Sciatic nerve (tissue), 2 donors: ENCODE results near the gene BBC3. TPM values are rescaled to one million over a fixed set of nuclear protein-coding genes. Genes with fewer than 3 reads are reported as not detected.

Experiments used
- ATAC-seq: fragments of 200-7000 bp; cut with Tn5 transposase; one replicate; pipeline ENCODE4 v1.9.1; 2020; ENCODE audit warnings: mild to moderate bottlenecking, moderate library complexity
- DNase-seq: peaks from one replicate; pipeline ENCODE4 v3.0.0-alpha.2; 2020; ENCODE audit warnings: low spot score
- intact Hi-C: fragments of 100-400 bp; cut with DNase I; formaldehyde crosslinking; loops from one replicate; pipeline ENCODE4 v1.14.2; 2022
- total RNA-seq: library from RNA; stranded (reverse); fragmentation: NEBNext Ultra II Directional; extraction: Animal tissue kit (Norgen Biotek cat#: 25700); gene quantifications from one replicate; pipeline ENCODE4 v1.2.1, GENCODE V29; 2021
- donor health status: DM: no; HTN: no; CAD: no.
- donor health status: DM: no; HTN: no; CAD: no.

Gene BBC3
- total RNA-seq, 1 donor from 2014 or later: 5.4 TPM

DNA sequence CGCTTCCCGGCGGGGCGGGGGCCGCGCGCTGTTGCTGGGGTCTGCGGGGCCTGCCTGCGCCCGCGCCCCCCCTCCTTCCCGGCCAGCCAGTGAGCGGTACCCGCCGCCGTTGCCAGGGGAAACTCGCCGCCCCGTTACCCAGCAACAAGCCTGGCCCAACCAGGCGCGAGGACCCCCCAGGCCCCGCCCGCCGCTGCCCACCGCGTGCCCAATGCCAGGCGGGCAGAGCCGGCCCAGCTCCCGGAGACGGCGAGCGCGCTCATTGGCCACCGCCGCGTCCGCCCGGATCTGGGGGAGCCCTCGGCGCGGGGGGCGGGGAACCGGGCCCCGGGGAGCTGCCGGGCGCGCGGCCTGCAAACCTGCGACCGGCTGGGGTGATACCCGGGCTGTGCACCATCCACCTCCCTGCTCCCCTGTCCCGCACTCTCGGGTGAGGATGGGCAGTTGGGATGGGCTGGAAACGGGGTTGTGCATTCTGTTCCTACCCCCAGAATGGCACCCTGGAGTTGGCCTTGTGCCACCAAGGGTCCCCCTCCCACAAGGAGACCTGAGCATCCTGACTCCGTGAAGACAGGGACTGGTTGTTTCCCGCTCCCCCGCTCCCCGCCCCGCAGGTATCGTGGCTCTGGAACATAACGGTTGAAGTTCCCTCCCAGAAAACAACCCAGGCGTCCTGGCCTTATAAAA, 8.8 kb upstream of the BBC3 start:
- DNase-seq: no peak
- intact Hi-C loops: loop anchor here (5.0 kb wide), 1 partner anchor 32 kb away; no protein-coding TSS in a partner anchor
- ATAC-seq: no peak

DNA sequence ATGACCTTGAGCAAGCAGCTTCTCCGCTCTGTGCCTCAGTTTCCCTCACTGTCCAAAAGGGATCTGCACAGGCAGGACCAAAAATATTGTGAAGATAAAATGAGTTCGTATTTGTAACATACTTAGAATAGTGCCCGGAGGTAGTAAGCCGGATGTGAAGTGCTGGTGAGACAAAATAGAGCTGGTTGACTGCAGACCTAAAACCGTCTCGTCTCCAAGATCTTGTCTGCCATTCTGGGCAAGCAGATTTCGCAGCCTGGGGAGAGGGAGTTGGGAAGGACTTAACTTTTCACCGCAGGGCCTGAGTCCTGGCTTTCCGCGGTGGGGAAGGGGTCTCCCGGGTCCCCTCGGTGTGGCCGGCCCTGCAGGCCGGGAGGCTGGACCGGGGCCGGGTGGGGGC, 8.2 kb upstream of the BBC3 start:
- intact Hi-C loops: no loop called here
- ATAC-seq (no peak), DNase-seq (no peak)

DNA sequence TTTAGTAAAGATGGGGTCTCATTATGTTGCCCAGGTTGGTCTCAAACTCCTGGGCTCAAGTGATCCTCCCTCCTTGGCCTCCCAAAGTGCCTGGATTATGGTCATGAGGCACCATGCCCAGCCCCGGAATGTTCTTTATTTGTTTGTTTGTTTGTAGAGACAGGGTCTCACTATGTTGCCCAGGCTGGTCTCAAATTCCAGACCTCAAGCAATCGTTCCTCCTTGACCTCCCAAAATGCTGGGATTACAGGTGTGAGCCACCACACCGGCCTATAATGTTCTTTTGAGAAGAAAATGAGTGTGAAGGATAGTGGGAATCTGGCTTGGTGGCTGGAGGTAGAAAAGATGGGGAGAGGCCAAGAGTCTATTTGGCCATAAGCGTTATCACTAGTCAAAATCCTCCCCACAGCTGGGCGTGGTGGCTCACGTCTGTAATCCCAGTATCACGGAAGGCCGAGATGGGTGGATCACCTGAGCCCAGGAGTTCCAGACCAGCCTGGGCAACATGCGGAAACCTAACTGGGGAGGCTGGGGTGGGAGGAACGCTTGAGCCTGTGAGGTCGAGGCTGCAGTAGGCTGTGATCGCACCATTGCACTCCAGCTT, 5.2 kb upstream of the BBC3 start:
- intact Hi-C loops: no loop called here

DNA sequence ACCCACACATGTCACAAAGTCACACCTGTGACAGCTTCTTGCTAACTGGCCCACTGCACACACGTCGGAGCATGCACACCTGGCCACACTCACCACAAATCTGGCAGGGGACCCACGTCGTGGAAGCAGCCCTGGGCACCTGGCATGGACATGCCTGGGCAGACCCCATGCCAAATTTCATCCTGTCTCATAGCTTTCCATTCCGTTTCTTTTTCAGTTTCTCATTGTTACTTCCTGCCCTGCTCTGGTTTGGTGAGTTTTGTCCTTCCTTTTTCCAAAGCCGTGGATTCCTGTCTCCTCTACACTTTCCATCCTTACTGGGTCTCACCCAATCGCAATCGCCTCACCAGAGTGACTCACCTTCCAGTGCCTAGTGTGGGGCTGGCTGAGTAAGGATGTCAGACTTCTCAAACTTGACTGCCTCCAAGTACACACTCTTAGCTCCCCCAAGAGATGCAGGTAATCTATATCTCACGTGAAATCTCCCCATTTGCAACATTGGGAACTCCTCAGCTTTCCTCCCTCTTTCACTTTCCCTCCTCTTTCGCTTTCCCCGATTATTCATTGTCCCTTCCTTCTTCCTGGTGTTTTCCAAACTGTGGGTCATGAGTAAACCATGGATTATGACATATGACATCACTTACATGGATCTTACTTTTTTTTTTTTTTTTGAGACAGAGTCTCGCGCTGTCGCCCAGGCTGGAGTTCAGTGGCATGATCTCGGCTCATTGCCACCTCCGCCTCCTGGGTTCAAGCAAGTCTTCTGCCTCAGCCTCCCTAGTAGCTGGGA, 1.6 kb upstream of the BBC3 start:
- intact Hi-C loops: no loop called here
- ATAC-seq: no peak

More for the DNA sequence above, 5.2 kb upstream of the BBC3 start:
- DNase-seq (no peak), ATAC-seq (no peak)

DNA sequence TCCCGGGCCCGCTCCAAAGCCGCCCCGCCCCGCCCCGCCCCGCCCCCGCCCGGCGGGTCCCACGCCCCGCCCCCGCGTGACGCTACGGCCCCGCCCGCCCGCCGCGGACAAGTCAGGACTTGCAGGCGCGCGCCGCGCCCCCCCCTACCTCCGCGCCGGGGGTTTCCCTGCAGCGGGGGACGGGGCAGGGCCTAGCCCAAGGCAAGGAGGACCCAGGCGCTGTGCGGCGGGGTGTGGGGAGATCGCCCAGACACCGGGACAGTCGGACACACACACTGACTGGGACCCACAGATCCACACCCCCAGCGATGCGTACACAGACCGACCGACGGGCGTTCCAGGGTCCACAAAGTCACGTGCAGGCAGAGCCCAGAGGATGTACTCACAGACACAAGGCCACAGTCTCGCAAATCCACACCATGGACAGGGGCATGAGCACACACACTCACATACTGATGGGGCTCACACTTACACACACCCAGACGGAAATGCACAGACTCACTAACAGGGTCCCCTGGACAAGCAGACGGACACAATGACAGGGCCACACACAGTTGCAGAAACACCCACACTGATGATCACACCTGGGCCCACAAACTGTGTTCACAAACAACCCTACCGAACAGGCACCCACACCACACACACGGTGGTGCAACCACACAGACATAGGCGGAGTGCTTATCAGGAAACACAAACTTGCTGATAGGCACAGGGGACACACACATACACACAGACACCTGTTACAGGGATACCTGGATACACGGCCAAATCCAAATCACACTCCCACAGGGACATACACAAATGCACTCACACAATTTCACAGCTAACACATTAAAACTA, 436 bp upstream of the BBC3 start:
- intact Hi-C loops: no loop called here
- peak; percentile 72 for ATAC-seq
- DNase-seq: peak; percentile 94

More for the DNA sequence above, 1.6 kb upstream of the BBC3 start:
- DNase-seq: no peak

DNA sequence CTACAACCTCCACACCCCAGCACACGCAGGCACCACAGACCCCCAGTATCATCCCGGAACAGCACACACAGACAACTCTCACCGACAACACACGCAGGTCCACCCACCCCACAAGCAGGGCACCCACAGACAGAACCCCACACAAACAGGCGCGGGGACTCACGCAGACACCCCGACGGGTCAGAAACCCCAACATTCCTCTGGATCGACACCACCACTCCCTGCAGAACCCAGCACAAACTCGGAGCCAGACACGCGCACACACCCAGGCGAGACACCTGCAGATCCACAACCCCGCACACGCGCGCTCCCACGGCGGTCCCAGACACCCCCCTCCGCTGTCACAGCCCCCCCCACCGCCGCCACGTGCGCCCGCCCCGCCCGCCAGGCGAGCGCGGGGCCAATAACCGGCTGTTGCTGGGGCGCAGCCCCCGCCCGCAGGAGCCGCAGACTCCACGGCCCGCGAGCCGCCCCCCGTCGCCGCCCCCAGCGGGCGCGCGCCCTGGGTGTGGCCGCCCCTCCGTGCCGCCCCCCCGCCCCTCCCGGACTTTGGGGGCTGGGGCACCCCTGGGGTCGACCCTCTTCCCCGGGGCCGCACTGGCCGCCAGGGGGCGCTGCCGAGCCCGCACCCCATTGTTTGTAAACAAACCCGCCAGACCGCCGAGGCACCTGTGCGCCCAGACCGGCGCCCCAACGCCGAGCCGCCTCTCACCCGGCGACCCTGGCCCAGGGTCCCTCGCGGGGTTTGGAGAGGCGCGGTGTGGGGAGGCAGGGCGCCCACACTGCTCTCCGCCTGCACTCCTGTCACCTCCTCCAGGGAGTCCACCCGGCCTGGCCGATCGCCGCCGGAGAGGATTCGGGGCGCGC, 712 bp downstream of the BBC3 start:
- ATAC-seq (no peak), DNase-seq (peak; percentile 85)
- intact Hi-C loops: no loop called here

DNA sequence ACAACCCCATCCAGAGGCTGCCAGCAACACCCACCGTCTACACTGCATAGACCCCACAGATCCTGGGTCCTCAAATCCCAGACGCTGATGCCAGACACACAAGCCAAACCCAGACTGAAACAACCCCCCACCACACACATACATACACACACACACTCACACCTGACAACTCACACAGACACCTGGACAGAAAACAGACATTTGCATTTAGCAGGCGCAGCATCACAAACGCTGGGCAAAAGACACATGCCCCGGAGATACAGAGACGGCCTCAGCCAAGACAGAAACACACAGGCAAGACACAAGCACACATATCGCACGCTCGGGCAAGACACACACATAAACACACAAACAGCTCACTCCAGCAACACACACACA, 1.3 kb downstream of the BBC3 start:
- ATAC-seq (no peak), DNase-seq (no peak)
- intact Hi-C loops: no loop called here

DNA sequence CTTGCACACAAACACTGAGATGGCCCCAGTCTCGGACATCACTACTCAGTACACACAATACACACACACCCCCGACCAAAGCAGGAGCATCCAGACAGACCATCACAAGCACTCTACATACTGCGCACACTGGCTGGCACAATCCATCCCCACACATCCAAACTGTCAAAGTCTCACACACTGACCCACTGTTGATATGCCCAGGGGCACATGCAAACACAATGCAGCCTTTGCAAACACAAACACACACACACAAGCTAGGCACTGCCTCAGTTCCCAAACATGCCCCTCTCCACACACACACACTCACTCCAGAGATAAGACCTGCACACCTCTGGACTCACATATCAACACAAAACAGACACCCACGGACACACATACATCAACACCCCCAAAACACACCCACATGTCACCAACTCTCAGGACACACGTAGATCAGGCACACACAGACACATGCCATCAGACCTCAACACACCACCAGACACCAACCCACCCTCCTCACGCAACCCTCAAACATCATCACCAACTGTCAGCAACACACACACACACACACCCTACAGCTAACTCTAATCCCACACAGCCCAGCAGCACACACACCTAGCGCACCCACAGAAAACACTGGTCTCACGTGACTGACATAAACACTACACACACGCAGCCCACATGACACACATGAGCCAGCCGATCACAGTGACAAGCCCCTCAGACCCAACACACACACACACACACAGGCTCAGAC, 1.9 kb downstream of the BBC3 start:
- peak; percentile 2 for ATAC-seq
- no peak for DNase-seq
- intact Hi-C loops: no loop called here

DNA sequence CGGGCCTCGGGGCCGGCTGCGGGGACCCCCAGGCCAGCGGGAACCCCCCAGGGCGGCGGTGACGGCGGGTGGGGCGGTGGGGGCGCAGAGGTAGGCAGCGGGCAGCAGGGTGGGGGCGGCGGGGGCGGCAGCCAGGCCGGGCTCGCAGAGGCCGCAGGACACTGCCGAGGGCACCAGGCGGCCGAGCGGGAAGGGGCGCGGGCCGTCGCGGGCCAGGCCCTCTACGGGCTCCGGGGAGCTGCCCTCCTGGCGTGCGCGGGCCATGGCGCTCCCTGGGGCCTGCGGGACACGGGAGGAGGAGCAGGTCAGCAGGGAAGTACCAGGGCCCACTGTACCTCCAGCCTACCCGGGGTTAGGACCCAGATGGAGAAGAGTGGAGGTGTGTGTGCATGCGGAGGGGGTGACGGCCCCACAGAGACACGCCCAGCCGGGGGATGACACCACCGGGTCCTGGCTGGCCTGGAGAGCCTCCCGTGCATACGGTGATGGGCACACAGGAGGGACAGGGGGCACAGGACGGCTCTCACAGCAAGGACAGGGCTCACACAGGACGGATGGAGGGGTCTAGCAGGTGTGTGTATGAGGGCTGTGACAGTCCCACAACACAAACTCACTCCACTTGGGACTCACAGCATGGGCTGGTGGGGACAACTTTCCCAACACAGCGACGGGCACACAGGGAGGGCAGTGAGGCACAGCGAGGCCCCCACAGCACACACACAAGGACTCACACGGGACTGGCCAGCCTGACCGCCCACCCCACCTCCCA, 2.6 kb downstream of the BBC3 start:
- intact Hi-C loops: no loop called here
- DNase-seq: no peak
- no peak for ATAC-seq

DNA sequence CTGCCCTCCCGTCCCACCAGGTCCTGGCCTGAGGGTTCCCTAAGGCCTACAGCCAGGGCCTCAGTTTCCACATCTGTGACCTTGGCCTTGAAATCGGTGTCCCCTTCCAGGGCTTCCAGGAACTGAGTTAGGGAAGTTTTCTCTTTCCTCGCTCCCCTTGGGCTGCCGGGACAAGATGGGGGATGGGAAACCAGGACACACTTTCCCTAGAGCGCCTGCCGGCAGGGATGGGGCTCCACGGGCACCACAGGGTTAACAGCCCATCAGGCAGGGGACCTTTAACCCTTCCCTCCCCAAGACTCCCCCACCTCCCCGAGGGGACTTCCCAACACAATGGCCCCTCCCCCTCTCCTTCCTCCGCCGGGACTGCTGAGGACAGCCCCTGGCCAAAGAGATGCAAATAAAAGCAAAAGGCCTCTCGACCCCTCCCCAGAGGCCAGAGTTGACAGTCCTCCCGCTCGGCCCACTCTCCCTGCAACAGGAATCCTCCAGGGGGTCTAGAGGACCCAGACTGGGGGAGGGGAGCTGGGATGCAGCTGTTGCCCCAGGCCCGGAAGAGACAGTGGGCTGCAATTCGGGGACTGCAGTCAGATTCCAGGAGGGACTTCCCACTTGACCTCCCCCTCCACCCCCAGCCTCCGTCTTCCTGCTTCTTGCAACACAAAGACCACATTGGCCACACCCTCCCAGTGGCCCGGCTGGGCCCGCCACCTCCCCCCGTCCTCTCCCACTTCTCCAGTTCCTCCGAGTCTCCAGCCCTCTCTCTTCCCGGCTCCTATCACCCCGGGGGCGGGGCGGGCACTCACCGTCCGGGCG, 3.4 kb downstream of the BBC3 start:
- ATAC-seq (peak; percentile 72), DNase-seq (peak; percentile 92)
- intact Hi-C loops: no loop called here

DNA sequence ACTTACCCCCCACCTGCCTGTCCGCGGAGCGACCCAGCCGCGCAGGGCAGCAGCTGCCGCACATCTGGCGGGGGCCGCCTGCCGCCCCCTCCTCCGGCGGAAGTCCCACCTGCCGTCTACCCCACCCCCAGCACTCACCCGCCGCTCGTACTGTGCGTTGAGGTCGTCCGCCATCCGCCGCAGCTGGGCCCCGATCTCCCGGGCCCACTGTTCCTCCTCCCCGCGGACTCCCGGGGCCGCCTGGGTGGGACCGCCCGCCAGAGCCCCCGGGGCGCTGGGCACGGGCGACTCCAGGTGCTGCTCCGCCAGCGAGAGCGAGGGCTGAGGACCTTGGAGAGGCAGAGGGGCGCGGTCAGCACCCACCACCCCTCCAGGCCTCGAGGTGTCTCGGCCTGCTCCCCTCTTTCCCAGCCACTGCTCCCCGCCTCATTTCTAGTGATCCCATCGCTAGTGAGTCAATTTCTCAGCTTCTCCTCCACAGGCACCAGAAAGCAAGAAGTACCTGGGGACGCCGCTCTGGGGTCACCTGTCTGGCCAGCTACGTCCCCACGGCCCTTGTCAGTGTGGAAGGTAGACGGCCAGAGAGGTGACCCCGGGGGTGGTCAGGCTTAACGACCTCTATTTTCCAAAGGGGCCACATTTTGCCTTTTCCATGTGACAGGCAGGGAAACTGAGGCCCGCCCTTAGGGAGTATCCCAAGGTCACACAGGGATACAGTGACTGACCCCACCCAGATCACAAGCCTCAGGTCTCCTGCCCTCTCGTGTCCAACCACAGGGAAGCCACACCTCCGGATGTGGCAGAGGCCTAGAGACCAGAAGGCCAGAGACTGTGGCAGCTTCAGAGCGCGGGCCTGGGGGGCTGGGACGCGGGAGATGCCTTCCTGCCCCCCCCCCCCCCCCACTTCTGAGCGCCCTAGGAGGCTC, 4.3 kb downstream of the BBC3 start:
- ATAC-seq: peak; percentile 75
- intact Hi-C loops: no loop called here
- DNase-seq: peak; percentile 87

DNA sequence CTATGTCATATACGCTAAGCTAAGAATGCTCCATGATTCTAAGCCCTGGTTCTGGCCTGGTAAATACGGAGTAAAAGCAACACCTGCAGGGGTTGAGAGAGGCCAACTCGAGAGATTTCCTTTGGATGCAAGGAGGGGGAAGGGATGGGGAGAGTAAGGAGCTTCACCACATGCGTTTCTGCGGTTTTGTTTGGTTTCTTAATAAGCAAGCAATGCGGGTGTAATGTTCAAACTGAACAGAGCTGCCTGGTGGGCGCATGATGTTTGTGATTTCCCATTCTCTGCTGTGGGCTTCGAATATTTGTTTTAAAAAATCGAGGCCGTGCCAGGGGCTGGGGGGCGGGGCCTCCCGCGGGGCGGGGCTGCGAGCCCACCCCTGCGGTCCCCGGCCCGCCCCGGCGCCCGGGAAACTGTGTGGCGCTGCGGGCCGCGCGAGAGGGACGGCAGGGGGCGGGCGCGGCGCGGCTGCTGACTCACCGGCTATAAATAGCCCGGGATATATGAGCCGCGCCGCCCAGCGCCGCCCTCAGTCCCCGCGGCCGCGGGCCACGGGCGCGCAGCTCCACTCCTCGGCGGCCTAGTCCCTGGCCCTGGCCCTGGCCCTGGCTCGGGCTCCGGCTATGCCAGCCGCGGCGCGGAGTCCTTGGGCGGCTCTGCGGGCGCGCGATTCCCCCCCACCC, 5.1 kb downstream of the BBC3 start:
- peak; percentile 72 for ATAC-seq
- intact Hi-C loops: no loop called here
- DNase-seq: peak; percentile 95

DNA sequence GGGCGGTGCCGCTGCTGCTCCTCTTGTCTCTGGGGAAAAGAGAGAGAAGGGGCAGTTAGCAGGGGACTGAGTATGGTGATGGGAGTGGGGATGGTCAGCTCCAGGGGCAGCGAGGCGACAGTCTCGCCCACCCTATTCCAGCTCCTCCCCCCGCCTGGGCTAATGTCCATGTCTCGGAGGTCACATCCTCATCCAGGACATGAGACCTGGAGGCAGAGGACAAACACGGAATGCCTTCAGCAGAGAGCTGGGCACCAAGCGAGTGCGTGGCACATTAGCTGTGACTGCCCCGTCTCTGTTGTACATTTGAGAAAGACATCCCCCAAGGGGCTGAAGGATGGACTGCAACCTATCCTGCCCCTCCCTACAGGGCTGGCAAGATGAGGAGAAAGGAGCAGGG, 9.1 kb downstream of the BBC3 start:
- intact Hi-C loops: no loop called here

DNA sequence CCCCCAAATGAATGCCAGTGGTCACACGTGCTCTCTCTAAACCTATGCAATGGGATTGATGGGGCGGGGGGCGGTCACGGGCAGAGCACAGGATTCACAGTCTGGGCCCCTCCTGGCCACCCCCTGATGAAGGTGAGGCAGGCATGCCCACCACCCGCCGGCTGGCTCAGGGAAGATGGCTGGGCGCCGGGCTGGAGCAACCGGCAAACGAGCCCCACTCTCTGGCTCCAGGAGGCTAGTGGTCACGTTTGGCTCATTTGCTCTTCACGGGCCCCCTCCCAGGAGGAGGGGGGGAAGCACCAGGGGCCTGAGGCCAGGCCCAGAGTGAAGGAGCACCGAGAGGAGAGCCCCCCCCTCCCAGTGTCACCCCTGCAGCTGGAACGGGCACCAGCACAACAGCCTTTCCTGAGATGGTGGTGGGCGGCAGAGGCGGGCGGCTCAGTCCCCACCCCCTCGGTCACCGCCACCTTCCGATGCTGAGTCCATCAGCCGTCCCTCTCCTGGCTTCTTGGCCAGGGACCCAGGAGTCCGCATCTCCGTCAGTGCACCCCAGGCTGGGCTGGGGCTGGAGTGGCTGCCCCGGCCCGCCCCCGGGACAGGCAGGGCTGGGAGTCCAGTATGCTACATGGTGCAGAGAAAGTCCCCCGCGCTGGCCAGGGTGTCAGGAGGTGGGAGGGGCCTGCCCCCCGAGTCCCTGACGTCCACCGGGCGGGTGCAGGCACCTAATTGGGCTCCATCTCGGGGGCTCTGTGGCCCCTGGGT, 9.7 kb downstream of the BBC3 start:
- DNase-seq (no peak), ATAC-seq (no peak)
- intact Hi-C loops: no loop called here

More for the DNA sequence above, 9.1 kb downstream of the BBC3 start:
- ATAC-seq: no peak
- no peak for DNase-seq
